ENCODE measurements around the gene VRTN. TPM values are rescaled to one million over a fixed set of nuclear protein-coding genes. Genes with fewer than 3 reads are reported as not detected.
A peak's percentile ranks its signal among the peaks of the same experiment; 100 is the strongest.
"Not testable (repeated sequence)": the region's sequence is repeated elsewhere in the genome, so short reads cannot be mapped to it uniquely, and the experiment has no call there.

Gene VRTN
- total RNA-seq, 1 experiment from 2014 or later: not detected

GRCh38 chr14:74326369-74327152 is 21.7 kb upstream of the VRTN start:
- Histone ChIP-seq H3K36me3 (no peaks in the 10 kb centered on the region), H3K27ac (no peak overlapping the region), H3K4me3 (no peak overlapping the region), H3K4me1 (replicated peaks) (no peaks in the 10 kb centered on the region), H3K9me3 (replicated peaks) (no peaks in the 10 kb centered on the region), H3K27me3 (replicated peaks) (0 out of 2 replicates have a peak, but pooled peaks cover 3% of the 10 kb centered on the region)
- no peak for DNase-seq (ENCODE audit: low read depth in 1 of 2, low spot score in 2 of 2)

DNA sequence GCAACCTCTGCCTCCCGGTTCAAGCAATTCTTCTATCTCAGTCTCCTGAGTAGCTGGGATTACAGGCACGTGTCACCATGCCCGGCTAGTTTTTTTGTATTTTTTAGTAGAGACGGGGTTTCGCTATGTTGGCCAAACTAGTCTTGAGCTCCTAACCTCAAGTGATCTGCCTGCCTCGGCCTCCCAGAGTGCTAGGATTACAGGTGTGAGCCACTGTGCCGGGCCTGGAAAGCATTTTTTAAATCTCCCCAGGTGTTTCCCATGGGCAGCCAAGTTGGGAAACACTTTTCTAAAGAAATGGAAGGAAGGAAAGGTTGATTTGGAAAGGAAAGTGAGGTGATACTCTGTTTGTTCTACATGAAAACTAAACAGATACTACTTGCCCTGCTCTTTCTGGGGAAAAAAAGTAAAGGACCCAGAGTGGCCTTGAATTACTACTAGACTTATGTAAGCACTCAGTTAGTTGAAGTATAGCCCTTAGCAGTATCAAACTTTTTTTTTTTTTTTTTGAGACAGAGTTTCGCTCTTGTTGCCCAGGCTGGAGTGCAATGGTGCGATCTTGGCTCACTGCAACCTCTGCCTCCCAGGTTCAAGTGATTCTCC is 18.2 kb upstream of the VRTN start:
- not testable (repeated sequence) for DNase-seq (ENCODE audit: low read depth in 1 of 2, low spot score in 2 of 2); H3K4me3 ChIP-seq; H3K9me3 ChIP-seq (replicated peaks); H3K27ac ChIP-seq; H3K36me3 ChIP-seq; H3K27me3 ChIP-seq (replicated peaks); H3K4me1 ChIP-seq (replicated peaks)

- Histone ChIP-seq H3K4me3 (no peak overlapping the region), H3K27me3 (replicated peaks) (0 out of 2 replicates have a peak, but pooled peaks cover 5% of the 10 kb centered on the region), H3K4me1 (replicated peaks) (no peaks in the 10 kb centered on the region), H3K36me3 (no peaks in the 10 kb centered on the region), H3K9me3 (replicated peaks) (no peaks in the 10 kb centered on the region), H3K27ac (no peak overlapping the region)
- DNase-seq (ENCODE audit: low read depth in 1 of 2, low spot score in 2 of 2): peak in 1 of 2 experiments; percentile 11
These were observed 14.4 kb upstream of the VRTN start for GRCh38 chr14:74333909-74334308.

- H3K4me3 ChIP-seq: no peak overlapping the region
- H3K27ac ChIP-seq: no peak overlapping the region
- H3K4me1 ChIP-seq (replicated peaks): no peaks in the 10 kb centered on the region
- DNase-seq (ENCODE audit: low read depth in 1 of 2, low spot score in 2 of 2): no peak
- H3K9me3 ChIP-seq (replicated peaks): no peaks in the 10 kb centered on the region
- peaks cover 8% of the 10 kb centered on the region for H3K27me3 ChIP-seq (replicated peaks)
- H3K36me3 ChIP-seq: no peaks in the 10 kb centered on the region
These were observed 1.9 kb upstream of the VRTN start for GRCh38 chr14:74346341-74346740.

- H3K9me3 ChIP-seq (replicated peaks): no peaks in the 10 kb centered on the region
- no peak for DNase-seq (ENCODE audit: low read depth in 1 of 2, low spot score in 2 of 2)
- H3K4me3 ChIP-seq: no peak overlapping the region
- H3K27ac ChIP-seq: no peak overlapping the region
- peaks cover 8% of the 10 kb centered on the region for H3K27me3 ChIP-seq (replicated peaks)
- H3K4me1 ChIP-seq (replicated peaks): no peaks in the 10 kb centered on the region
- H3K36me3 ChIP-seq: no peaks in the 10 kb centered on the region
These were observed 1.0 kb upstream of the VRTN start for GRCh38 chr14:74347097-74347794.

- no peak overlapping the region for H3K4me3 ChIP-seq
- H3K27me3 ChIP-seq (replicated peaks): peaks cover 11% of the 10 kb centered on the region
- H3K36me3 ChIP-seq: no peaks in the 10 kb centered on the region
These were observed 523 bp upstream of the VRTN start for GRCh38 chr14:74347795-74348100.

DNA sequence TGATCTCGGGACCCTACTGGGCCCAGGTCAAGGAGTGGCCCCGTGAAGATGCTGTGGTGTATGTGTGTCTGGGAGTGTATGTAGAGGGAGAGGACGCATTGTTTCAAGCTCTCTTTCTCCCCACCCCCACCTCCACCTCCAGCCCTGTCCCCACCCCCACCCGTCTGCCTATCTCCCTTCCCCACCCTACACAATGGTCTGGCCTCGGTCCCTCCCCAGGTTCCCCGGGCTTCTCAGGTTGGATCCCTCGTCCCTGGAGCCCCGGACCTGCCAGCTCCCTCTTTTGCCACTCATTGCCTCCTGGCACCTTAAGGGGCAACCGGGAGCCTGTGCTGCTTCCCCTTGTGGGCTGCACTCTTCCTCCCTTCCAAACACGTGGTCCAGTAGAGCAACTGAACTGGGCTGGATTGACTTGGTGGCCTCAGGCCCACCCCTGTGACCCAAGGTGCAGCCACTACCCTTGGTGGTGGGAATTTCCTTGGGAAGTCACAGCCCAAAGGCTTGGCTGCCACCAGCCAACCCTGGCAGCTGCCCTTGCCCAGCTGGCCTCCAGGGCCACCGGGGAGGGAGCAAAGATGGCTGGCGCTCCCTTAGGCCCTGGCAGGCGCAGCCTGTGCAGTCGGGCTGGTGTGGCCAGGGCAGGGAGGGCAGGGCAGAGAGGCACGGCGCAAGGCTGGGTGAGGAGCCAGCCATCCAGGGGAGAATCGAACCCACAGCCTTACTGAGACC is 628 bp downstream of the VRTN start:
- no peaks in the 10 kb centered on the region for H3K4me1 ChIP-seq (replicated peaks)
- H3K36me3 ChIP-seq: no peaks in the 10 kb centered on the region
- no peaks in the 10 kb centered on the region for H3K9me3 ChIP-seq (replicated peaks)
- peaks cover 11% of the 10 kb centered on the region for H3K27me3 ChIP-seq (replicated peaks)
- no peak overlapping the region for H3K4me3 ChIP-seq
- H3K27ac ChIP-seq: no peak overlapping the region
- DNase-seq (ENCODE audit: low read depth in 1 of 2, low spot score in 2 of 2): no peak

More at GRCh38 chr14:74347795-74348100, 523 bp upstream of the VRTN start:
- H3K27ac ChIP-seq: no peak overlapping the region
- DNase-seq (ENCODE audit: low read depth in 1 of 2, low spot score in 2 of 2): no peak
- H3K4me1 ChIP-seq (replicated peaks): no peaks in the 10 kb centered on the region
- H3K9me3 ChIP-seq (replicated peaks): no peaks in the 10 kb centered on the region

GRCh38 chr14:74349757-74350156 is 1.5 kb downstream of the VRTN start:
- Histone ChIP-seq H3K4me1 (replicated peaks) (no peaks in the 10 kb centered on the region), H3K36me3 (no peaks in the 10 kb centered on the region), H3K9me3 (replicated peaks) (no peaks in the 10 kb centered on the region), H3K27ac (no peak overlapping the region), H3K4me3 (no peak overlapping the region), H3K27me3 (replicated peaks) (peaks cover 11% of the 10 kb centered on the region)
- DNase-seq (ENCODE audit: low read depth in 1 of 2, low spot score in 2 of 2): no peak

DNA sequence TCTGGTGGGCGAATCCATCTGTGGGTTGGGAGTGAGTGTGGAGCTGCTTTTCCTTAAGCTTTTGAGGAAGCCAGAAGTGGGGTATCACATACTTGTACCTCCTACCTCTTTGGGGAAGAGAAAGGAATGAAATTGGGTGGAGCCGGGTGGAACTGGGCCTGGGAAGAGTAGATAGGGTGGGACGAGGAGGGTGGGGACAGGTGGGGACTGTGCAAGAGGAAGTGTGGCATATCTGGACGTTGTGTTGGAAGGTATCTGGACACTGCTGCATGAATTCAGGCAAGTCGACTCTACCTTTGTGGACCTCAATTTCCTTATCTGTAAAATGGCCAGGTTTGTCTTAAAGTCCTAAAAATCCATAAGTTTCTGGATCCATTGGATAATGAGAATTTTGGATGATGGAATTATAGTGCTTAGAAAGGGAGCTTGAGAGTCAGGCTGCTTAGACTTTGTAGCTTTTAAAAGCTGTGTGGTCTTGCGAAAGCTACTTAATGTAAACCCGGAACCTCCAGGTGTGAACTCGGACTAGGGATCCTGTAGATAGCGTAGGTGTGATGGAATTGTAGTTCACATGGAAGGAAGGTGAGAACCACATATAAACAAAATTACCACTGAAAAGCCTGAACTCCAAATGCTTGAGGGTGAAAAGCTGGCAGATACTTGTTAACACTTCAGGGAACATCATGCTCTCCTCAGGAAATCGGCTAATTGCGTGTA is 2.1 kb downstream of the VRTN start:
- no peaks in the 10 kb centered on the region for H3K4me1 ChIP-seq (replicated peaks)
- H3K4me3 ChIP-seq: no peak overlapping the region
- H3K9me3 ChIP-seq (replicated peaks): no peaks in the 10 kb centered on the region
- no peak for DNase-seq (ENCODE audit: low read depth in 1 of 2, low spot score in 2 of 2)
- H3K36me3 ChIP-seq: no peaks in the 10 kb centered on the region
- no peak overlapping the region for H3K27ac ChIP-seq
- peaks cover 11% of the 10 kb centered on the region for H3K27me3 ChIP-seq (replicated peaks)

- Histone ChIP-seq H3K36me3 (no peaks in the 10 kb centered on the region), H3K27me3 (replicated peaks) (peaks cover 11% of the 10 kb centered on the region), H3K9me3 (replicated peaks) (no peaks in the 10 kb centered on the region), H3K27ac (no peak overlapping the region), H3K4me1 (replicated peaks) (no peaks in the 10 kb centered on the region), H3K4me3 (no peak overlapping the region)
- DNase-seq (ENCODE audit: low read depth in 1 of 2, low spot score in 2 of 2): no peak
These were observed 2.7 kb downstream of the VRTN start for GRCh38 chr14:74350928-74351323.

- DNase-seq (ENCODE audit: low read depth in 1 of 2, low spot score in 2 of 2): no peak
- Histone ChIP-seq H3K4me1 (replicated peaks) (no peaks in the 10 kb centered on the region), H3K9me3 (replicated peaks) (no peaks in the 10 kb centered on the region), H3K27ac (no peak overlapping the region), H3K27me3 (replicated peaks) (peaks cover 3% of the 10 kb centered on the region; the same call in 1 of the 2 replicates), H3K4me3 (no peak overlapping the region), H3K36me3 (no peaks in the 10 kb centered on the region)
These were observed 8.8 kb downstream of the VRTN start for GRCh38 chr14:74356892-74357575.

DNA sequence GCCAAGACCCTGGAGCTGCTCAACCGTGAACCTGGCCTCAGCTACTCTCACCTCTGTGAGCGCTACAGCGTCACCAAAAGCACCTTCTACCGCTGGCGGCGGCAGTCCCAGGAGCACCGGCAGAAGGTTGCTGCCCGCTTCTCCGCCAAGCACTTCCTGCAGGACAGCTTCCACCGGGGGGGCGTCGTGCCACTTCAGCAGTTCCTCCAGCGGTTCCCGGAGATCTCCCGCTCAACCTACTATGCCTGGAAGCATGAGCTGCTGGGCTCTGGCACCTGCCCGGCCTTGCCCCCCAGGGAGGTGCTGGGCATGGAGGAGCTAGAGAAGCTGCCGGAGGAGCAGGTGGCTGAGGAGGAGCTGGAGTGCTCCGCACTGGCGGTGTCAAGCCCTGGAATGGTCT is 9.3 kb downstream of the VRTN start:
- no peaks in the 10 kb centered on the region for H3K36me3 ChIP-seq
- no peak overlapping the region for H3K27ac ChIP-seq
- H3K4me1 ChIP-seq (replicated peaks): no peaks in the 10 kb centered on the region
- peaks cover 3% of the 10 kb centered on the region; the same call in 1 of the 2 replicates for H3K27me3 ChIP-seq (replicated peaks)
- no peak for DNase-seq (ENCODE audit: low read depth in 1 of 2, low spot score in 2 of 2)
- no peak overlapping the region for H3K4me3 ChIP-seq
- H3K9me3 ChIP-seq (replicated peaks): no peaks in the 10 kb centered on the region
